CD4-positive, alpha-beta memory T cell (primary cell): ENCODE data around the gene TLK2. TPM values are rescaled to one million over a fixed set of nuclear protein-coding genes. Genes with fewer than 3 reads are reported as not detected.
A peak's percentile ranks its signal among the peaks of the same experiment; 100 is the strongest.
"Not testable (repeated sequence)": the region's sequence is repeated elsewhere in the genome, so short reads cannot be mapped to it uniquely, and the experiment has no call there.

ENCODE experiments used
- CTCF ChIA-PET: fragments of 350-600 bp; sonication (Branson Sonifier 250); formaldehyde crosslinking; loops from one replicate; lab custom pipeline; 2021; ENCODE audit warnings: inconsistent platforms; ENCODE audit not compliant: partially characterized antibody; lab: Charles Lee
- POLR2A ChIA-PET: fragments of 350-600 bp; sonication (Branson Sonifier 250); formaldehyde crosslinking; loops from one replicate; lab custom pipeline; 2021; ENCODE audit not compliant: partially characterized antibody; lab: Charles Lee
- DNase-seq, 5 donors: peaks; one replicate each; pipeline versions ENCODE4 v3.0.0 to v3.0.0-alpha.2; 2020 to 2022; ENCODE audit warnings: mixed read lengths in 1 of 5
- H3K27ac ChIP-seq: one replicate; pipeline ENCODE4 v1.7.0; 2013; ENCODE audit warnings: low read depth, low read length
- H3K27me3 ChIP-seq: 2 replicates; pipeline ENCODE4 v1.7.0; 2013; ENCODE audit warnings: mild to moderate bottlenecking, low read length, moderate library complexity; ENCODE audit not compliant: insufficient read depth
- H3K36me3 ChIP-seq: 2 replicates; pipeline ENCODE4 v1.7.0; 2013; ENCODE audit warnings: mild to moderate bottlenecking, low read length, moderate library complexity; ENCODE audit not compliant: insufficient read depth
- H3K4me1 ChIP-seq: 2 replicates; pipeline ENCODE4 v1.7.0; 2013; ENCODE audit warnings: mild to moderate bottlenecking, low read length, moderate library complexity; ENCODE audit not compliant: insufficient read depth
- H3K4me3 ChIP-seq, 2 donors: one replicate each; pipeline ENCODE4 v1.7.0; 2013; ENCODE audit warnings: low read length in 2 of 2, mild to moderate bottlenecking in 1 of 2
- H3K9me3 ChIP-seq, 2 donors: one replicate each; pipeline ENCODE4 v1.7.0; 2013; ENCODE audit warnings: low read length in 2 of 2, control low read depth in 1 of 2; ENCODE audit not compliant: control insufficient read depth in 1 of 2
- H3K27ac Mint-ChIP-seq, 7 donors: one replicate each; pipeline ENCODE4 v1.8.0; 2020 to 2021; ENCODE audit warnings: mixed read lengths in 7 of 7, mild to moderate bottlenecking in 6 of 7, inconsistent platforms in 3 of 7, moderate library complexity in 3 of 7
- H3K27me3 Mint-ChIP-seq, 2 donors: one replicate each; pipeline ENCODE4 v1.8.0; 2020 to 2021; ENCODE audit warnings: mixed read lengths in 2 of 2
- H3K36me3 Mint-ChIP-seq, 2 donors: one replicate each; pipeline ENCODE4 v1.8.0; 2020 to 2021; ENCODE audit warnings: mixed read lengths in 2 of 2, inconsistent platforms in 1 of 2, mild to moderate bottlenecking in 1 of 2
- H3K4me1 Mint-ChIP-seq, 4 donors: one replicate each; pipeline ENCODE4 v1.8.0; 2020 to 2021; ENCODE audit warnings: mixed read lengths in 4 of 4, mild to moderate bottlenecking in 1 of 4
- H3K4me3 Mint-ChIP-seq, 8 donors: one replicate each; pipeline ENCODE4 v1.8.0; 2020 to 2021; ENCODE audit warnings: mixed read lengths in 8 of 8, mild to moderate bottlenecking in 7 of 8, moderate library complexity in 6 of 8, inconsistent platforms in 3 of 8
- H3K9me3 Mint-ChIP-seq, 8 donors: one replicate each; pipeline ENCODE4 v1.8.0; 2020 to 2021; ENCODE audit warnings: mixed read lengths in 8 of 8, mild to moderate bottlenecking in 5 of 8, inconsistent platforms in 3 of 8, moderate library complexity in 1 of 8
- intact Hi-C: fragments of 100-400 bp; cut with micrococcal nuclease; formaldehyde crosslinking; loops from one replicate; pipeline ENCODE4 v1.15.1; 2023
- polyA plus RNA-seq, 2 donors: library from polyadenylated mRNA; unstranded; fragments of 300-500 nt; fragmentation: Illumina TruSeq; gene quantifications; one replicate each; pipeline ENCODE4 v1.2.3, GENCODE V29; 2021
- total RNA-seq, 2 experiments: library from RNA; stranded (reverse); gene quantifications; one replicate each; pipeline ENCODE4 v1.2.3, GENCODE V29; 2021

Gene TLK2
- total and polyA plus RNA-seq, 4 experiments from 2014 or later, result 2.4 to 67.7 (median 40.1) TPM

- peaks cover 20 to 39% (median 30%) of the 10 kb centered on the region in 4 donors for H3K4me1 Mint-ChIP-seq
- intact Hi-C loops, H3K9me3 Mint-ChIP-seq, H3K27me3 Mint-ChIP-seq, H3K4me3 ChIP-seq, H3K27ac ChIP-seq, H3K9me3 ChIP-seq, H3K4me3 Mint-ChIP-seq, H3K27me3 ChIP-seq, H3K36me3 Mint-ChIP-seq, CTCF ChIA-PET, H3K36me3 ChIP-seq, DNase-seq, POLR2A ChIA-PET: not testable (repeated sequence)
- H3K27ac Mint-ChIP-seq, result peak overlapping the region in 1 of 7 donors; percentile 4
- peaks cover 20% of the 10 kb centered on the region for H3K4me1 ChIP-seq
Observed at GRCh38 chr17:62504857-62505256, 26.2 kb downstream of the TLK2 start.

DNA sequence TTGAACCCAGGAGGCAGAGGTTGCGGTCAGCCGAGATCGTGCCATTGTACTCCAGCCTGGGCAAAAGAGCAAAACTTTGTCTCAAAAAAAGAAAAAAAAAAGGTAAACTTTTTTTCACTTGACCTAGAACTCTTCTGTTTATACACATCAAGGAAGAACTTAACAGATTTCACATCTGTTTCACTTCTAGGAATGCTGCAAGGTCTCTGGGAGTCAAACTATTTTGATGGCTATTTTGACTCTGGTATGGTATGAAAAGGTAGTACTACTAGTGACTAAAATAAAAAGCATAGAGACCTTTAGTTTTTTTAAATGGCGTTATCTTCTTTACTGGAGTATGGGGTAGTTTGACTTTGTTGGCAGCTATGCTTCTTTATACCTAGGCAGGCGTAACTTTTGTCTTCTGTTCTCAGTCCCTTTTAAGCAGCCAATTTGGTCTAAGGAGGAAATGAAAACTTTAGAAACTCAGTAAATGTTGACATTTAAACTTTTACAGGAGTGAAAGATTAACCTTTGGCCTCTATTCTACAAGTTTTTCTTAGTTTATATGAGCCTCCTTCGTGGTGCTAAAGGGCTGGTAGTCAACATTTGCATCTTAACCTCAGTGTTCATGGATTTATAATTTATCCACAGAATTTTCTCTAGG is 28.7 kb downstream of the TLK2 start:
- peak overlapping the region in 2 of 8 donors; percentile 13 to 29 for H3K4me3 Mint-ChIP-seq
- intact Hi-C loops, result not testable (repeated sequence)

GRCh38 chr17:62510247-62510819 is 31.7 kb downstream of the TLK2 start:
- CTCF ChIA-PET, POLR2A ChIA-PET, H3K4me3 ChIP-seq, H3K9me3 ChIP-seq, H3K36me3 ChIP-seq, H3K9me3 Mint-ChIP-seq, intact Hi-C loops, H3K27me3 ChIP-seq, DNase-seq, H3K27ac ChIP-seq, H3K27me3 Mint-ChIP-seq: not testable (repeated sequence)
- Mint-ChIP-seq H3K4me3 (peak overlapping the region in 2 of 8 donors; percentile 3 to 44), H3K36me3 (peaks cover 9 to 11% of the 10 kb centered on the region in 2 donors), H3K4me1 (peaks cover 33 to 50% (median 40%) of the 10 kb centered on the region in 4 donors), H3K27ac (peak overlapping the region in 6 of 7 donors; percentile 3 to 89 (median 31))
- H3K4me1 ChIP-seq, result peaks cover 30% of the 10 kb centered on the region

More for the DNA sequence above, 28.7 kb downstream of the TLK2 start:
- H3K36me3 ChIP-seq, H3K27ac ChIP-seq, H3K36me3 Mint-ChIP-seq, DNase-seq, H3K27me3 ChIP-seq, POLR2A ChIA-PET, H3K9me3 Mint-ChIP-seq, H3K4me3 ChIP-seq, CTCF ChIA-PET, H3K9me3 ChIP-seq, H3K27me3 Mint-ChIP-seq: not testable (repeated sequence)
- H3K4me1 ChIP-seq, result peaks cover 31% of the 10 kb centered on the region
- Mint-ChIP-seq H3K4me1 (peaks cover 27 to 55% (median 34%) of the 10 kb centered on the region in 4 donors), H3K27ac (peak overlapping the region in 5 of 7 donors; percentile 1 to 78 (median 48))

DNA sequence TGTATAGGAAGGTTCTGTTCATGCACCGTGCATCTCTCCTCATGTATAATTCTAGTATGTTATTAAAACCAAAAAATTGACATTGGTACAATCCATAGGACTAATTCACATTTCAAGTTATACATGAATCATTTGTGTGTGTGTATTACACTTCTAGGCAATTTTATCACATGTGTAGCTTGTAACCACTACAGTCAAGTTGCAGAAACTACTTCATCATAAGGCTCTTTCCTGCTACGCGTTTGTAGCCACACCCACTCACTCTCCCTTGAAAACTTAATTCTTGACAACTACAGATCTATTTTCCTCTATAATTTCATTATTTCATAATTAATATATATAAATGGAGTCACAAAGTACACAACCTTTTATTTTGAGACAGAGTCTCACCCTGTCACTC is 32.4 kb downstream of the TLK2 start:
- H3K36me3 ChIP-seq, H3K27me3 Mint-ChIP-seq, H3K27me3 ChIP-seq, CTCF ChIA-PET, H3K9me3 ChIP-seq, POLR2A ChIA-PET, intact Hi-C loops, H3K4me3 Mint-ChIP-seq, H3K9me3 Mint-ChIP-seq, H3K4me3 ChIP-seq, H3K27ac ChIP-seq: not testable (repeated sequence)
- peaks cover 29 to 45% (median 37%) of the 10 kb centered on the region in 4 donors for H3K4me1 Mint-ChIP-seq
- peaks cover 23% of the 10 kb centered on the region for H3K4me1 ChIP-seq
- H3K36me3 Mint-ChIP-seq, result peaks cover 9 to 11% of the 10 kb centered on the region in 2 donors
- peak overlapping the region in 1 of 7 donors; percentile 35 for H3K27ac Mint-ChIP-seq
- peak in 1 of 5 donors; percentile 5 for DNase-seq

GRCh38 chr17:62516376-62516775 is 37.8 kb downstream of the TLK2 start:
- H3K27me3 ChIP-seq, CTCF ChIA-PET, H3K27ac ChIP-seq, H3K27me3 Mint-ChIP-seq, H3K4me1 ChIP-seq, H3K9me3 ChIP-seq, H3K9me3 Mint-ChIP-seq, H3K27ac Mint-ChIP-seq, intact Hi-C loops, H3K4me3 Mint-ChIP-seq, POLR2A ChIA-PET, H3K4me3 ChIP-seq, DNase-seq, H3K36me3 ChIP-seq: not testable (repeated sequence)
- Mint-ChIP-seq H3K36me3 (peaks cover 9 to 10% of the 10 kb centered on the region in 2 donors), H3K4me1 (peaks cover 5 to 23% (median 8%) of the 10 kb centered on the region in 4 donors)

GRCh38 chr17:62521295-62521694 is 42.7 kb downstream of the TLK2 start:
- CTCF ChIA-PET, result not testable (repeated sequence)

DNA sequence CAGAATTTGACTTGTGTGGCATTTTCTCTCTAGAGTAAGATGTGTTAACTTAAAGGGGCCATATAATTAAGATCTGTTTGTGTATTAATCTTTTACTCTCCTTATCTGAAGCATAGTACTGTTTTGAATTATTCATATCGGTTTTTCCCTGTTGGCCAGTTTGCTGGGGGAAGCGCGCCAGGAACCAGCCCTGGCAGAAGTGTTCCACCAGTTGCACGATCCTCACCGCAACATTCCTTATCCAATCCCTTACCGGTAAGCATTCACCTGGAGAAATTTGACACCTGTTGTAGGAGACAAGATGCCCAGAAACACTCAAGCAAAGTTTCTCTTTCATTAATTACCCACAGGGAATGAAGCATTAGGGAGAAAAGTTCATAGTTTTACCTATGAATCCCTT is 45.5 kb downstream of the TLK2 start:
- CTCF ChIA-PET, H3K27ac Mint-ChIP-seq, DNase-seq, H3K27me3 ChIP-seq, H3K4me3 ChIP-seq, H3K4me1 ChIP-seq, H3K36me3 ChIP-seq, intact Hi-C loops, H3K27ac ChIP-seq, H3K9me3 ChIP-seq, H3K9me3 Mint-ChIP-seq, H3K4me1 Mint-ChIP-seq, H3K27me3 Mint-ChIP-seq, H3K4me3 Mint-ChIP-seq, POLR2A ChIA-PET: not testable (repeated sequence)
- peaks cover 16 to 43% of the 10 kb centered on the region in 2 donors for H3K36me3 Mint-ChIP-seq

More at GRCh38 chr17:62521295-62521694, 42.7 kb downstream of the TLK2 start:
- H3K4me1 Mint-ChIP-seq, H3K27me3 Mint-ChIP-seq, POLR2A ChIA-PET, intact Hi-C loops, H3K27me3 ChIP-seq, H3K27ac ChIP-seq, H3K9me3 Mint-ChIP-seq, H3K4me1 ChIP-seq, H3K4me3 ChIP-seq, DNase-seq, H3K4me3 Mint-ChIP-seq, H3K36me3 ChIP-seq, H3K9me3 ChIP-seq: not testable (repeated sequence)
- Mint-ChIP-seq H3K36me3 (peaks cover 9 to 30% of the 10 kb centered on the region in 2 donors), H3K27ac (peak overlapping the region in 1 of 7 donors; percentile 31)
